DMS114 treated with DMSO at 0.1 percent for 48 hours (cell line): ENCODE results near the gene TMEM202.
"Not testable (repeated sequence)": the region's sequence is repeated elsewhere in the genome, so short reads cannot be mapped to it uniquely, and the experiment has no call there.

ENCODE experiments used
- DNase-seq: peaks from one replicate; lab custom pipeline; 2025; ENCODE audit not compliant: unreplicated experiment; lab: John Stamatoyannopoulos, UW

TMEM202 gene

GRCh38 chr15:72397796-72398588 lies at the start of gene TMEM202:
Gene TMEM202 (plus strand): TSS chr15:72398305. CDS start chr15:72398327, 22 bp downstream.
- no peak for DNase-seq

- DNase-seq, result no peak
Measured at GRCh38 chr15:72353266-72353665, 44.8 kb upstream of the TMEM202 start.

GRCh38 chr15:72354496-72354895 lies 43.6 kb upstream of the TMEM202 start:
- DNase-seq, result no peak

- DNase-seq, result no peak
Measured at GRCh38 chr15:72358121-72358520, 40.0 kb upstream of the TMEM202 start.

GRCh38 chr15:72358650-72359171 lies 39.4 kb upstream of the TMEM202 start:
- DNase-seq, result no peak

GRCh38 chr15:72361176-72361575 lies 36.9 kb upstream of the TMEM202 start:
- DNase-seq, result no peak

- DNase-seq, result no peak
Measured at GRCh38 chr15:72365844-72366243, 32.3 kb upstream of the TMEM202 start.

GRCh38 chr15:72368325-72368724 lies 29.8 kb upstream of the TMEM202 start:
- DNase-seq, result no peak

- DNase-seq, result no peak
Measured at GRCh38 chr15:72368899-72369298, 29.2 kb upstream of the TMEM202 start.

GRCh38 chr15:72369964-72370363 lies 28.1 kb upstream of the TMEM202 start:
- DNase-seq, result no peak

- no peak for DNase-seq
Measured at GRCh38 chr15:72372361-72372760, 25.7 kb upstream of the TMEM202 start.

GRCh38 chr15:72375501-72375845 lies 22.6 kb upstream of the TMEM202 start:
- no peak for DNase-seq

GRCh38 chr15:72375846-72376581 lies 22.1 kb upstream of the TMEM202 start, which contains the start of gene HEXA:
Gene HEXA (minus strand): TSS chr15:72376014. CDS start chr15:72375972, 42 bp downstream.
- DNase-seq, result peak; percentile 91

- DNase-seq, result no peak
Measured at GRCh38 chr15:72377331-72377730, 20.8 kb upstream of the TMEM202 start.

- not testable (repeated sequence) for DNase-seq
Measured at GRCh38 chr15:72379106-72379505, 19.0 kb upstream of the TMEM202 start.

GRCh38 chr15:72379856-72380430 lies 18.2 kb upstream of the TMEM202 start:
- no peak for DNase-seq

- DNase-seq, result no peak
Measured at GRCh38 chr15:72380743-72381142, 17.4 kb upstream of the TMEM202 start.

GRCh38 chr15:72382146-72382545 lies 16.0 kb upstream of the TMEM202 start:
- DNase-seq, result peak; percentile 26

- DNase-seq, result no peak
Measured at GRCh38 chr15:72387741-72388140, 10.4 kb upstream of the TMEM202 start.

- no peak for DNase-seq
Measured at GRCh38 chr15:72389231-72389630, 8.9 kb upstream of the TMEM202 start.

- not testable (repeated sequence) for DNase-seq
Measured at GRCh38 chr15:72396331-72396730, 1.8 kb upstream of the TMEM202 start.

- DNase-seq, result no peak
Measured at GRCh38 chr15:72398648-72399047, 543 bp downstream of the TMEM202 start.
